ENCODE measurements around the gene TUBG2.

The TUBG2 gene

DNA sequence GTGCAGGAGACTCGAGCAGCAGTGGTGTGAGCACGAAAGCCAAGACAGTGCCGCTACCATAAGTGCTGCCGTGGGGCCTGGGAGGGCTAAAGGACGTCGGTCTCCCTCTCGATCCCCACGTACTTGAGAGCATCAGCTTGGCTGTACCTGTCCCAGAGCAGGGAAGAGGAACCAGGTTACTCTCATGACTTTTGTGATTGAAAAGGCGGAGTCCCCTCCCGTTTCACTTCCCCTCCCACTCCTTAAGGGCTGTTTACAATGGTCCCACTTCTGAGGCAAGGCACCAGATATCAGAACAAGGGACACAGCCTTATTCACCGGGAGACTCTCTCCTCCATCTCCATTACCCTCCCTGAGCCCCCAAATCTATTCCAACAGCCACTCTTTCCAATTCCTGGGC is 43.4 kb downstream of the TUBG2 start:
- no peaks in the 10 kb centered on the region for H3K9me3 ChIP-seq (ENCODE audit: control insufficient read depth, low read length)
- no peak overlapping the region for H3K4me3 ChIP-seq (ENCODE audit: extremely low read depth, insufficient read depth, low read length, poor library complexity, severe bottlenecking)
- peaks cover 71% of the 10 kb centered on the region for H3K36me3 ChIP-seq (ENCODE audit: control insufficient read depth, insufficient read depth, low read length)
- H3K4me1 ChIP-seq (ENCODE audit: control insufficient read depth, insufficient read depth, low read length, poor library complexity, severe bottlenecking) = no peaks in the 10 kb centered on the region
- 96 to 97% methylated on average over 11 of the region's 11 CpGs for WGBS, 2 experiments (ENCODE audit: insufficient coverage in 2 of 2)
- no peak overlapping the region for H3K27ac ChIP-seq (ENCODE audit: low read depth, low read length, severe bottlenecking)

DNA sequence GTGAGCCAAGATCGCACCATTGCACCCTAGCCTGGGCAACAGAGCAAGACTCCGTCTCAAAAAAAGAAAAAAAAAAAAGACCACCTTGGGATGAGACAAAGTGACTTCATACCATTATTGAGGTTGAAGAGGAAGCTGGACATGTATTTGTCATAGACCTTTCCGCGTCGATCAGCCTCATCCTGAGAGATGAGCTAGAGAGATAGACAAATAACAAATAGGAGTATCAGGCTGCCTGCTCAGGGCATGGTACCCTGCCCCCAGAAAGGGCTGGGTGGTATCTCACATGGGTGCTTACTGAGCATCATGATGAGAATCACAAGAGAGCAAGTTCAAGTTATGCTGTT is 45.4 kb downstream of the TUBG2 start:
- Histone ChIP-seq H3K36me3 (ENCODE audit: control insufficient read depth, insufficient read depth, low read length) (peaks cover 78% of the 10 kb centered on the region), H3K4me1 (ENCODE audit: control insufficient read depth, insufficient read depth, low read length, poor library complexity, severe bottlenecking) (no peaks in the 10 kb centered on the region), H3K4me3 (ENCODE audit: extremely low read depth, insufficient read depth, low read length, poor library complexity, severe bottlenecking) (no peak overlapping the region), H3K9me3 (ENCODE audit: control insufficient read depth, low read length) (no peaks in the 10 kb centered on the region), H3K27ac (ENCODE audit: low read depth, low read length, severe bottlenecking) (no peak overlapping the region)
- WGBS, 2 experiments (ENCODE audit: insufficient coverage in 2 of 2) = 98 to 100% methylated on average over 4 to 5 of the region's 5 CpGs

- H3K27ac ChIP-seq (ENCODE audit: low read depth, low read length, severe bottlenecking) = no peak overlapping the region
- 88 to 100% methylated on average over 6 to 7 of the region's 8 CpGs for WGBS, 2 experiments (ENCODE audit: insufficient coverage in 2 of 2)
- no peaks in the 10 kb centered on the region for H3K4me1 ChIP-seq (ENCODE audit: control insufficient read depth, insufficient read depth, low read length, poor library complexity, severe bottlenecking)
- peaks cover 78% of the 10 kb centered on the region for H3K36me3 ChIP-seq (ENCODE audit: control insufficient read depth, insufficient read depth, low read length)
- H3K9me3 ChIP-seq (ENCODE audit: control insufficient read depth, low read length) = no peaks in the 10 kb centered on the region
- H3K4me3 ChIP-seq (ENCODE audit: extremely low read depth, insufficient read depth, low read length, poor library complexity, severe bottlenecking) = no peak overlapping the region
These were observed 45.9 kb downstream of the TUBG2 start for GRCh38 chr17:42704837-42705494.

- H3K4me3 ChIP-seq (ENCODE audit: extremely low read depth, insufficient read depth, low read length, poor library complexity, severe bottlenecking) = no peak overlapping the region
- H3K36me3 ChIP-seq (ENCODE audit: control insufficient read depth, insufficient read depth, low read length) = peaks cover 84% of the 10 kb centered on the region
- WGBS, 2 experiments (ENCODE audit: insufficient coverage in 2 of 2) = 75 to 79% methylated on average over 1 to 3 of the region's 5 CpGs
- no peaks in the 10 kb centered on the region for H3K9me3 ChIP-seq (ENCODE audit: control insufficient read depth, low read length)
- H3K27ac ChIP-seq (ENCODE audit: low read depth, low read length, severe bottlenecking) = no peak overlapping the region
- H3K4me1 ChIP-seq (ENCODE audit: control insufficient read depth, insufficient read depth, low read length, poor library complexity, severe bottlenecking) = no peaks in the 10 kb centered on the region
These were observed 47.6 kb downstream of the TUBG2 start for GRCh38 chr17:42706732-42707131.

GRCh38 chr17:42708588-42708987 is 49.5 kb downstream of the TUBG2 start:
- no peak overlapping the region for H3K4me3 ChIP-seq (ENCODE audit: extremely low read depth, insufficient read depth, low read length, poor library complexity, severe bottlenecking)
- H3K4me1 ChIP-seq (ENCODE audit: control insufficient read depth, insufficient read depth, low read length, poor library complexity, severe bottlenecking) = no peaks in the 10 kb centered on the region
- H3K9me3 ChIP-seq (ENCODE audit: control insufficient read depth, low read length) = no peaks in the 10 kb centered on the region
- peaks cover 90% of the 10 kb centered on the region for H3K36me3 ChIP-seq (ENCODE audit: control insufficient read depth, insufficient read depth, low read length)
- H3K27ac ChIP-seq (ENCODE audit: low read depth, low read length, severe bottlenecking) = no peak overlapping the region
- 94 to 100% methylated on average over 2 of the region's 3 CpGs for WGBS, 2 experiments (ENCODE audit: insufficient coverage in 2 of 2)

GRCh38 chr17:42709561-42709960 is 50.5 kb downstream of the TUBG2 start:
- no peaks in the 10 kb centered on the region for H3K9me3 ChIP-seq (ENCODE audit: control insufficient read depth, low read length)
- H3K4me3 ChIP-seq (ENCODE audit: extremely low read depth, insufficient read depth, low read length, poor library complexity, severe bottlenecking) = no peak overlapping the region
- H3K27ac ChIP-seq (ENCODE audit: low read depth, low read length, severe bottlenecking) = no peak overlapping the region
- H3K4me1 ChIP-seq (ENCODE audit: control insufficient read depth, insufficient read depth, low read length, poor library complexity, severe bottlenecking) = no peaks in the 10 kb centered on the region
- peaks cover 81% of the 10 kb centered on the region for H3K36me3 ChIP-seq (ENCODE audit: control insufficient read depth, insufficient read depth, low read length)
- 88 to 95% methylated on average over 1 to 2 of the region's 2 CpGs for WGBS, 2 experiments (ENCODE audit: insufficient coverage in 2 of 2)
